Astrocyte of the cerebellum (primary cell): ENCODE results near the gene DOCK10.

ENCODE experiments used
- DNase-seq: peaks from one replicate; pipeline ENCODE4 v3.0.0-alpha.2; 2011; ENCODE audit warnings: low read depth
- H3K4me3 ChIP-seq: 2 replicates; pipeline ENCODE4 v1.5.1; 2011; ENCODE audit warnings: mild to moderate bottlenecking, low read depth, low read length, moderate library complexity
- in situ Hi-C: cut with HindIII; loops from 2 replicates; pipeline ENCODE4 v1.10.0; 2017; ENCODE audit warnings: low sequenced_read_pairs
- TF ChIP-seq, protein P1 (sequence below): IDR thresholded peaks from 2 replicates; pipeline ENCODE4 v1.5.1; 2012; ENCODE audit warnings: low read length, low read depth, moderate library complexity, mild to moderate bottlenecking; ENCODE audit errors: missing control alignments

DOCK10 gene

DNA sequence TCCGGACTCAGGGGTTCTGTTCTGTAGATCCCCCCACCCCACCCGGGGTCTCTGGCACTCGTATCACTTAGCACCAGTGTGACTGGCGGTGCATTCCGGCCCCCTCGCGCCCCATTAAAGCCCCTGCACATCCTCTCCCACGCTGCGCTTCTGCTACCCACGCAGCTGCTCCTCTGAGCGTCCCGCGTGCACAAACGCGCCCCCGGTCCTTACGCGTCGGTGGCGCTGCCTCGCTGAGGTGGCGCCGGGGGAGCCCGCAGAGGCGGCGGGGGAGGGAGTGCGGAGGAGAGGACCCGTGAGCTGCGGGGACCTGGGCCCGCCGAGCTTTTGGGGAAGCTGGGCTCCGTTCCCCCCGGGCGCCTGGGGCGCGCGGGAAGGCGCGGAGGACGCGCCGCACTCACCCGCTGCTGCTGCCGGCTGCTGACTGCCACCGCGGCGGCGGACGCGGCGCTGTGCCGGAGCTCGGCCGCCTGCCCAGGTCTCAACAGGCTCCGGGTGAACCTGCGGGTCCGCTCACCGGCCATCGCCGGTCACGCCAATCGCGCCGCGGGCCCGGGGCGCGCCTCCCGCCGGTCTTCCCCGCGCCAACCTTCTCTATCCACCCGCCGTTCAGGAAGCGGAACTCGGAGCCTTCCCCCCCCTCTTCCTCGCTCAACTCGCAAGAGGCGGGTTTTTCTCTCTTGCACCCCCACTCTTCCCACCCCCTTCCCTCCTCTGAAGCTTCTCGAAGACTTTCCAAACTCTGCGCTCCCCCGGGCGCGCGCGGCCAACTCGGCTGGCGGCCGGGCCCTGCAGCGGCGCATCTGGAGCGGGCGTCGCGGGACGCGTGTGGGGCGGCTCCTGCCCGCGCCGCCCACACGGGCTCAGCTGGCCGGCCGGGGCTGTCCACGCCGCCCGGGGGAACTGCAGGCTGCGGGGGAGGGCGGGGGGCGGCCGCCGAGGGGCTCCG is at the start of gene DOCK10:
Gene DOCK10 (minus strand): TSS at position 618 of the 949 bp plus-strand sequence. CDS start 94 bp downstream, at position 524.
- peak within 1 kb of the TSS; percentile 61 for H3K4me3 ChIP-seq
- DNase-seq, result no peak
- TF ChIP-seq, protein P1, sequence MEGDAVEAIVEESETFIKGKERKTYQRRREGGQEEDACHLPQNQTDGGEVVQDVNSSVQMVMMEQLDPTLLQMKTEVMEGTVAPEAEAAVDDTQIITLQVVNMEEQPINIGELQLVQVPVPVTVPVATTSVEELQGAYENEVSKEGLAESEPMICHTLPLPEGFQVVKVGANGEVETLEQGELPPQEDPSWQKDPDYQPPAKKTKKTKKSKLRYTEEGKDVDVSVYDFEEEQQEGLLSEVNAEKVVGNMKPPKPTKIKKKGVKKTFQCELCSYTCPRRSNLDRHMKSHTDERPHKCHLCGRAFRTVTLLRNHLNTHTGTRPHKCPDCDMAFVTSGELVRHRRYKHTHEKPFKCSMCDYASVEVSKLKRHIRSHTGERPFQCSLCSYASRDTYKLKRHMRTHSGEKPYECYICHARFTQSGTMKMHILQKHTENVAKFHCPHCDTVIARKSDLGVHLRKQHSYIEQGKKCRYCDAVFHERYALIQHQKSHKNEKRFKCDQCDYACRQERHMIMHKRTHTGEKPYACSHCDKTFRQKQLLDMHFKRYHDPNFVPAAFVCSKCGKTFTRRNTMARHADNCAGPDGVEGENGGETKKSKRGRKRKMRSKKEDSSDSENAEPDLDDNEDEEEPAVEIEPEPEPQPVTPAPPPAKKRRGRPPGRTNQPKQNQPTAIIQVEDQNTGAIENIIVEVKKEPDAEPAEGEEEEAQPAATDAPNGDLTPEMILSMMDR, result no peak
- in situ Hi-C loops, result no loop called here

DNA sequence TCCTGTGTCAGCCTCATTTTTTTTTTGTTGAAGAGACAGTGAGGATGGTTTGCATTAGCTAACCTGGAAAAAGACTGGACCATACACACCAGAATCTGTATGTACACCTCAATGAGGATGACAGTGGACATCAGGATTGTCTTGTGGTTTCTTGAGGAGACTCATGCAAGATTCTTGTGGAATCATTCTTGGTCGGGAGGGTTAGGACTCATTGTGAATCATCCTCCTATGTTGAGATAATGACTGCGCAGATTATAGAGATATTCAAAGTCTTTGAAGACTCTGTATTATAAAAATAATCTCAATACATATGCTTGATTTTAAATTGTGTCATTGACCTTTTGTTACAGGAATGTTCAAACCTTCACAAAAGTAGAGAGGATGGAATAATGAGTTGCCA is 49.1 kb upstream of the DOCK10 start:
- TF ChIP-seq, protein P1, result no peak
- DNase-seq, result no peak
- in situ Hi-C loops, result loop anchor here (5.0 kb wide), 1 partner anchor 54 kb away; no protein-coding TSS in a partner anchor
- no peak overlapping the region for H3K4me3 ChIP-seq

DNA sequence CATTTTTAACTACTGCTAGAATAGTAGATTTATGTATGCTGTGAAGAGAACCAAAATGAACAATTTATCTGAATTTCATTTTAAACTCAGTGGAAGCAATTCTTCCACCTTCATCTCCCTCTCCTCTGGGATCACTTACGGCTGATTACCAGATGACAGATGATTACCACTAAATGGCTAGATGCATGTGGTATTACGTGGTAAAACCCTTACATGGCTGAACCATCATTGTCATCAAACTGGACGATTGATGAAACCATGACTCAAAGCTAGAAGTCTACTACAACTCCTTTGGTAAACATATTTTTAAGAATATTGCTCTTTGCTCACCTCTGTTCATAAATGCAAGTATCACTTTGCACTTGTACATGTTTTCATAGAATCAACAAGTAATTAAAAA is 48.5 kb upstream of the DOCK10 start:
- DNase-seq, result no peak
- no peak overlapping the region for H3K4me3 ChIP-seq
- in situ Hi-C loops, result loop anchor here (5.0 kb wide), 1 partner anchor 53 kb away; no protein-coding TSS in a partner anchor
- TF ChIP-seq, protein P1, result no peak

DNA sequence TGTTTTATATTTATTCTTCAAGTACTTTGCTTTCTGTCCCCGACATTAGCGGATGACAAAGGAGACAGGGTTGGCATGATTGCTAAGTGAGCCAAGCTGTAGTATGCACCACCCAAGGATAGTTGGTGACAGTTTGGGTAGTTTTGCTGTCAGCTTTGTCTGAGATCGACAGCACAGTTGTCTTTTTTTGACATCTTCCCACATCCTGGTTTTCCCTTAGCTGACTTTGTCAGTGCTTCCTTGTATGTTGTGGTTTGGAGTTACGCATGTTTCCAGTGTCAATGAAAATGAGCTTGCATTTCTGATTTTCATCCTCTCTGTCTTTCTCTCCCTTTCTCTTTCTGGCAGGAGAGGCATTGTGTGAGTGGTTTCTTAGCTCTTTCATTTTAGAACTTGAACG is 44.6 kb upstream of the DOCK10 start:
- TF ChIP-seq, protein P1, result no peak
- DNase-seq, result no peak
- in situ Hi-C loops, result no loop called here
- H3K4me3 ChIP-seq, result no peak overlapping the region

DNA sequence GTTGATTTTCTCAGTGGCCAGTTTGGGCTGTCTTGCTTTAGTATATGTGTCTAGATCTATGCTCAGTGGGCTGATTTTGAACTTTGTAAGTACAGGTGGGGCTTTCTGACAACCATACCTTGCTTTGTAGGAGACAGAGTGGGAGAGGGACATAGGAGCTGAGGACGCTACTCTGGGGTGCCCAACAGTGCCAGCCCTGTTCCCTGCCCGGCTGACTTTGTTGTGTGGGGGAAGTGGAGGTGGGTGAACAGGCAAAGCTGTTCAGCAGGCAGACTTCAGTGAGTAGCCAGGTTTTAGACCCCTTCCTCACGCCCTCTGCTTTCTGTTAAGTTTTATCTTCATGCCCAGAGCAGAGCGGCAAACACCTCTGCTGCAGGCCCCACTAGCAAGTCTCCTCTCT is 44.2 kb upstream of the DOCK10 start:
- TF ChIP-seq, protein P1, result no peak
- H3K4me3 ChIP-seq, result no peak overlapping the region
- in situ Hi-C loops, result no loop called here
- no peak for DNase-seq

DNA sequence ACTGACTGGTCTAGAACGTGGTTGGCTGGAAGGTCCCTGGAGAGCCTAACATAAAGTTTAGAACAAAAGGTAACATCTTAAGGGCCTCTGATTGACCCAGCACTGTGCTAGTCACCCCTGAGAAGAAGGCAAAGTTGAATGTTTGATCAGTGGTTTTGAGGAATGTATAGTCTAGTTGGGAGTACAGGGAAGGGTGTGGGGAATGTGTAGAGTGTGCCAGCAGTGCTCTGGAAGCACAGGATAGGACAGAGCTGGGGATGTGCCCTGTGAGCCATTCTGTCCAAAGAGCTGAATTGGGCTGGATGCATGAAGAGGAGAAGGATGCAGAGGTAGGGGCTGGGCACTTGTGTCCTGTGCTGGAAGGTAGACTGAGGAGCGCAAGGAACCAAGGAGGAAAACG is 41.0 kb upstream of the DOCK10 start:
- no peak for DNase-seq
- TF ChIP-seq, protein P1, result no peak
- H3K4me3 ChIP-seq, result no peak overlapping the region
- in situ Hi-C loops, result no loop called here
